Stimulated activated CD4-positive, alpha-beta T cell treated with anti-CD3 and anti-CD28 coated beads, TNF-alpha, amount 100 ng/mL, for 24 hours (primary cell): ENCODE data around the gene TAPBPL.
"Not testable (repeated sequence)": the region's sequence is repeated elsewhere in the genome, so short reads cannot be mapped to it uniquely, and the experiment has no call there.

Source experiments
- DNase-seq, 3 experiments: peaks; one replicate each; pipeline ENCODE4 v3.0.0-alpha.2; 2020; ENCODE audit warnings: low read depth in 3 of 3

TAPBPL gene

GRCh38 chr12:6462234-6462995, 10.6 kb downstream of the TAPBPL start:
- no peak for DNase-seq

- DNase-seq: no peak
Observed at GRCh38 chr12:6463216-6463615, 11.4 kb downstream of the TAPBPL start.

GRCh38 chr12:6463858-6464257, 12.0 kb downstream of the TAPBPL start:
- no peak for DNase-seq

GRCh38 chr12:6464531-6464930, 12.7 kb downstream of the TAPBPL start:
- DNase-seq: no peak

GRCh38 chr12:6465467-6466183, 13.8 kb downstream of the TAPBPL start:
- DNase-seq: no peak

- no peak for DNase-seq
Observed at GRCh38 chr12:6466184-6466573, 14.3 kb downstream of the TAPBPL start.

- DNase-seq: not testable (repeated sequence)
Observed at GRCh38 chr12:6466751-6467150, 14.9 kb downstream of the TAPBPL start.

- not testable (repeated sequence) for DNase-seq
Observed at GRCh38 chr12:6467571-6468282, 15.9 kb downstream of the TAPBPL start.

GRCh38 chr12:6468283-6468575, 16.4 kb downstream of the TAPBPL start:
- no peak for DNase-seq

GRCh38 chr12:6469092-6469491, 17.2 kb downstream of the TAPBPL start:
- no peak for DNase-seq

- DNase-seq: no peak
Observed at GRCh38 chr12:6469609-6470374, 17.9 kb downstream of the TAPBPL start.

- peak; percentile 96 to 98 (median 96) for DNase-seq
Observed at GRCh38 chr12:6470375-6471163, 18.7 kb downstream of the TAPBPL start, which contains the start of gene VAMP1. VAMP1 (minus strand) TSS chr12:6470677; CDS start chr12:6470531, 146 bp downstream.

GRCh38 chr12:6471989-6472360, 20.1 kb downstream of the TAPBPL start:
- no peak for DNase-seq

GRCh38 chr12:6472491-6472890, 20.6 kb downstream of the TAPBPL start:
- DNase-seq: no peak

- not testable (repeated sequence) for DNase-seq
Observed at GRCh38 chr12:6475233-6475975, 23.6 kb downstream of the TAPBPL start.

- DNase-seq: no peak
Observed at GRCh38 chr12:6476489-6476888, 24.6 kb downstream of the TAPBPL start.

GRCh38 chr12:6477601-6478377, 25.9 kb downstream of the TAPBPL start:
- DNase-seq: not testable (repeated sequence)

GRCh38 chr12:6478416-6478815, 26.6 kb downstream of the TAPBPL start:
- DNase-seq: no peak

GRCh38 chr12:6488240-6488639, 36.4 kb downstream of the TAPBPL start:
- DNase-seq: no peak

GRCh38 chr12:6489449-6489848, 37.6 kb downstream of the TAPBPL start:
- DNase-seq: no peak
